Lower leg skin (tissue), 4 donors: ENCODE measurements around the gene SCUBE1. TPM values are rescaled to one million over a fixed set of nuclear protein-coding genes. Genes with fewer than 3 reads are reported as not detected.

Source experiments
- DNase-seq, 2 donors: peaks; one replicate each; pipeline ENCODE4 v3.0.0-alpha.2; 2019; ENCODE audit warnings: low spot score in 2 of 2
- H3K4me3 ChIP-seq: fragments of 200-600 bp; sonication (generic); 2 replicates; pipeline ENCODE4 v1.5.1; 2017; ENCODE audit warnings: mild to moderate bottlenecking, low read depth; ENCODE audit not compliant: poor library complexity, severe bottlenecking
- POLR2A ChIP-seq, 2 donors: fragments of 450-650 bp; IDR thresholded peaks; one replicate each; pipeline ENCODE4 v1.6.1; 2016 to 2017; ENCODE audit warnings: antibody characterized with exemption in 2 of 2, mild to moderate bottlenecking in 1 of 2, moderate library complexity in 1 of 2
- WGBS, 2 donors: methylation state at CpG; one replicate each; pipeline ENCODE4 v1.1.5; 2018; 5-methylcytosine and 5-hydroxymethylcytosine counted together
- intact Hi-C: fragments of 100-400 bp; cut with DNase I; formaldehyde crosslinking; loops from one replicate; pipeline ENCODE4 v1.15.0; 2023; ENCODE audit warnings: low total_unique reads
- total RNA-seq, 4 donors: library from RNA; depleted of rRNA; stranded (reverse); fragments of >200 nt; gene quantifications; one replicate each; pipeline ENCODE4 v1.1.0, GENCODE V29; 2016
- TF ChIP-seq, protein P1 (sequence below), 3 donors: fragments of 450-650 bp; IDR thresholded peaks; one replicate each; pipeline ENCODE4 v1.5.1; 2016; ENCODE audit warnings: antibody characterized with exemption in 3 of 3, mild to moderate bottlenecking in 3 of 3, moderate library complexity in 2 of 3

The SCUBE1 gene
- total RNA-seq, 4 donors from 2014 or later = 0.20 to 1.1 (median 0.28) TPM

- WGBS, 2 donors = 90 to 91% methylated on average over 13 of the region's 13 CpGs
- DNase-seq = no peak
- intact Hi-C loops = no loop called here
- TF ChIP-seq, protein P1, sequence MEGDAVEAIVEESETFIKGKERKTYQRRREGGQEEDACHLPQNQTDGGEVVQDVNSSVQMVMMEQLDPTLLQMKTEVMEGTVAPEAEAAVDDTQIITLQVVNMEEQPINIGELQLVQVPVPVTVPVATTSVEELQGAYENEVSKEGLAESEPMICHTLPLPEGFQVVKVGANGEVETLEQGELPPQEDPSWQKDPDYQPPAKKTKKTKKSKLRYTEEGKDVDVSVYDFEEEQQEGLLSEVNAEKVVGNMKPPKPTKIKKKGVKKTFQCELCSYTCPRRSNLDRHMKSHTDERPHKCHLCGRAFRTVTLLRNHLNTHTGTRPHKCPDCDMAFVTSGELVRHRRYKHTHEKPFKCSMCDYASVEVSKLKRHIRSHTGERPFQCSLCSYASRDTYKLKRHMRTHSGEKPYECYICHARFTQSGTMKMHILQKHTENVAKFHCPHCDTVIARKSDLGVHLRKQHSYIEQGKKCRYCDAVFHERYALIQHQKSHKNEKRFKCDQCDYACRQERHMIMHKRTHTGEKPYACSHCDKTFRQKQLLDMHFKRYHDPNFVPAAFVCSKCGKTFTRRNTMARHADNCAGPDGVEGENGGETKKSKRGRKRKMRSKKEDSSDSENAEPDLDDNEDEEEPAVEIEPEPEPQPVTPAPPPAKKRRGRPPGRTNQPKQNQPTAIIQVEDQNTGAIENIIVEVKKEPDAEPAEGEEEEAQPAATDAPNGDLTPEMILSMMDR (IDR thresholded peaks at IDR 0.05) = no peak
- no peak for TF ChIP-seq POLR2A (IDR thresholded peaks at IDR 0.05)
- no peak overlapping the region for H3K4me3 ChIP-seq
Observed at GRCh38 chr22:43211941-43212433, 131.2 kb downstream of the SCUBE1 start.

- intact Hi-C loops = no loop called here
- no peak for DNase-seq
- 86 to 90% methylated on average over 34 of the region's 34 CpGs for WGBS, 2 donors
- no peak overlapping the region for H3K4me3 ChIP-seq
- TF ChIP-seq, protein P1 (IDR thresholded peaks at IDR 0.05) = no peak
- no peak for TF ChIP-seq POLR2A (IDR thresholded peaks at IDR 0.05)
Observed at GRCh38 chr22:43210631-43211515, 132.3 kb downstream of the SCUBE1 start.

- WGBS, 2 donors = 84 to 90% methylated on average over 7 to 22 of the region's 22 CpGs
- intact Hi-C loops = no loop called here
Observed at GRCh38 chr22:43209971-43210370, 133.2 kb downstream of the SCUBE1 start.

DNA sequence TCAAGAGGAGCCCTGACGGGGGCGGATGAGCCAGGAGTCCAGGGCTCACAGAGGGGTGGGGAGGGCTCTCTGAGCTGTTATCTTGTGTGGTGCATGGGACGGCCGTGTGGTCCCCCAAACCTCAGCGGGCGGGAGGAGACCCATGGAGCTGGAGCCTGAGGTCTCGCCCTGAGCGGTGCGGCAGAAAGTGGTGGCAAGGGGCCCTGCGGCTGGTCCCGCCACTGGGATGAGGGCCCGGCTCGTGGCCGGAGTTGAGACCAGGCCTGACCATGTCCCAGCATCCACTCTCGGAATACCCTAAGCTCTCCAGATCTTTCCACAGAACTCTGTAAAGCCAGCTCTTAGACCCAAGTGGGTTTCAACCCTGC lies 133.7 kb downstream of the SCUBE1 start:
- no peak for DNase-seq
- no peak overlapping the region for H3K4me3 ChIP-seq
- TF ChIP-seq, protein P1 (IDR thresholded peaks at IDR 0.05) = no peak
- TF ChIP-seq POLR2A (IDR thresholded peaks at IDR 0.05) = no peak
- 90 to 94% methylated on average over 15 of the region's 15 CpGs for WGBS, 2 donors
- intact Hi-C loops = no loop called here

More at GRCh38 chr22:43209971-43210370, 133.2 kb downstream of the SCUBE1 start:
- TF ChIP-seq POLR2A (IDR thresholded peaks at IDR 0.05) = no peak
- TF ChIP-seq, protein P1 (IDR thresholded peaks at IDR 0.05) = no peak
- DNase-seq = no peak
- H3K4me3 ChIP-seq = no peak overlapping the region

DNA sequence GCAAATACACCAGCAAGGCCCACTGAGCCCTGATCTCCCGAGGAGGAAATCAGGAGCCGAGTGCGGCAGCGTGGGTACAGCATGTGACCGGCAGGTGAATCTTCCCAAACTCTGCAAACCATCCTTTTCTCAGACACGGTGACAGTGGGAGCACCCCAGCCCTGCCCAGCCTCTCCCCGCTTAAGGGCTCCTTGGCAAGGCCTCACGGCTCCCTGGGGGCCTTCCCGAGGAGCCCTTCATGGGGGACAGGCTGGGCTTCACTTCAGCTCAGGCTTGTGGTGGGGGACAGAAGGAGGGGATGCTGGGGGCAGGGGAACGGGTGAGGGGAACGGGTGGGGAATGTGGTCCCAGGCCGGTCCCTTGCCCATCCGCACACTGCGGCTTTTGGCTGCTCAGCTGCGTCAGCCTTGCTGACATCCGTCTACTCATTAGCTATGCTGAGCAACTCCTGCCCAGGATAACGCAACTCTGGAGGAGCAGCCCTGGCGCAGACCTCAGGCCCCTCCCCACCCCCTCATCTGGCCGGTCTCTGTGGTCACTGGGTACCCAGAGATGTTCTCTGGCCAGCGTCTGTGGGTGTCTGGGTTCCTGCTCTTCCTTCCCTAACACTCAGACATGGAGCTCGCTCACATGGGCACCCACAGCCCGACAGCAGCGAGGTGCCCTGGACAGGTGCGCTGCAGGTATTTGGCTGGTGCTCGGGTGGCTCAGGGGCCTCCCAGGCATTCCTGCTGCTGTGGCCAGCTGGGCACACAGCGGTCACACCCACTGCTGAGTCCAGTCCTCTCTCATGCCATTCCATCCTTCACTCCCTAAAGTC lies 134.3 kb downstream of the SCUBE1 start:
- intact Hi-C loops = no loop called here
- WGBS, 2 donors = 89 to 91% methylated on average over 24 to 25 of the region's 26 CpGs
- H3K4me3 ChIP-seq = no peak overlapping the region
- TF ChIP-seq POLR2A (IDR thresholded peaks at IDR 0.05) = no peak
- TF ChIP-seq, protein P1 (IDR thresholded peaks at IDR 0.05) = no peak
- no peak for DNase-seq
